ENCODE data around the gene AXL.
"Not testable (repeated sequence)": the region's sequence is repeated elsewhere in the genome, so short reads cannot be mapped to it uniquely, and the experiment has no call there.

The AXL gene

DNA sequence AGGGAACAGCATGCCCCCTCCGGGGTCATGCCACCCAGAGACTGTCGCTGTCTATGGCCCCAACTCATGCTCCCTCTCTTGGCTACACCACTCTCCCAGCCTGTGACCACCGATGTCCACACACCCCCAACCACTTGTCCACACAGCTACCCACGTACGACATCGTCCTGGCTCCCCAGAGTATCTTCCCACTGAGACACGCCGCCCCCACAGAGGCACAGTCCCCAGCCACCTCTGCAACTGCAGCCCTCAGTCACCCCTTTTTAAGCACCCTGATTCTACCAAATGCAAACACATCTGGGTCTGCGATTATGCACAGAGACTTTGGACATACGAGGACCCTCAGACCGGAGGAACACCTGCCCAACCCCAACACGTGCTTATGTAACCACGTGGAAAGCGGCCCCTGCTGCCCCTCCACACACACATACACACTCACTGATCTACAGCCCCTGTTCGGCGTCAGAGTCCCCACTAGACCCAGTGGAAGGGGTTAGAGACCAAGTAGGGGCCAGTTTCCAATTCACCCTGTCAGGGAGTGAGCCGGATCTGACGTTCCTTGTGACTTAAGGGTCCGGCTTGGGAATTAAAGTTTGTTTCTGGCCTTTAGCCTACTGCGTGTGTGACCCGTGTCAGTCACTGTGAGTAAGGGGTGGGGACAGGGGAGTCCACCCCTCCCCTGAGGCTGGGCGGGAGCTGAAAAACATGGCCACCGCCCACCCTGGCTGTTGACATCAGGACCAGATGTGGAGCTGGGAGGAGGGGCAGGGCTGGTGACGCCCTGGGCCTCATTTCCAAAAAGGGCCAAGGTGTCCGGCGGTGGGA is 11.9 kb upstream of the AXL start:
- no peak for DNase-seq

DNA sequence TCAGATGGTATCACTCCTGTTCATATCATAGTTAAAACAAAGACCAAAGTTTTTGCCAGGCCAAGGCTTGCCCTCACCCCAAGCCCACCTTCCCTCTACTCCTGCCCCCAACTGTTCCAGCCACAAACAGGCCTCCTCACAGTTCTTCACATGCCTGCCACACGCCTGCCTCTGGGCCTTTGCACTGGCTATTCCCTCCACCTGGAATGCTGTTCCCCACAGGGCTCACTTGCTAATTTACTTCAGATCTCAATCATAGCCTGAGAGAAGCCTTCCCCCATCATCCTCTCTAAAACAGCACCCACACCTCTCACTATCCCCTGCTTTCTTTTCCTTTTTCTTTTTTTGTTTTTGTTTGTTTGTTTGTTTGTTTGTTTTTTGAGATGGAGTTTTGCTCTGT is 4.9 kb upstream of the AXL start:
- DNase-seq, result no peak

DNA sequence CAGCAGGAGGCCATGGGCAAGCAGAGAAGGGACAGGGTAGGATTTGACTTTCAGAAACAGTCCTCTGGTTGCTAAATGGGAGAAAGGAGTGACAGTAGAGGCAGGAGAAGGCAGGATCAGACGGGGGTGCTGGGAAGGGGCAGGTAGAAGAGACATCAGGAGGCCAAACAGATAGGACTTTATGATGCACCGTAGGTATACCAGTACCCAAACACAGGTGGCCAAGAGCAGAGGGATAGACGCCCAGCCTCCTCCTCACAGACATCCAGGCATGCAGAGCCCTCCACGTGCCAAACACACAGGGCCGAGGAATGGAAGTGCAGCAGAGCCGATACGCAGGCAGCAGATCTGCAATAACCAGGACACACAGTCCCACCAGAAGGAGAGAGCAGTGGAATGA is 1.3 kb upstream of the AXL start:
- DNase-seq, result no peak

DNA sequence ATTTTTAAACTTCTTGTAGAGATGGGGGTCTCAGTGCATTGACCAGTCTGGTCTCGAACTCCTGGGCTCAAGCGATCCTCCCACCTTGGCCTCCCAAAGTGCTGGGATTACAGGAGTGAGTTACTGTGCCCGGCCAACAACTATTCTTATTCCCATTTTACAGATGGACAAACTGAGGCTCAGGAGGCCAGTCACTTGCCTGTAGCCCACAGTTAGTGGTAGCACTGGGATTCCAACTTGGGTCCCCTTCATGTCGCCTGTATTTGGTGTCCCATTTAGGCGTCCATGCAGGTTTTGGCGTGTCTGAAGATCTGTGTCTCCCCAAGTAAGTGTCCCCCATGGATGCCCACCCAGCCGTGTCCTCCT is 791 bp upstream of the AXL start:
- DNase-seq, result no peak

DNA sequence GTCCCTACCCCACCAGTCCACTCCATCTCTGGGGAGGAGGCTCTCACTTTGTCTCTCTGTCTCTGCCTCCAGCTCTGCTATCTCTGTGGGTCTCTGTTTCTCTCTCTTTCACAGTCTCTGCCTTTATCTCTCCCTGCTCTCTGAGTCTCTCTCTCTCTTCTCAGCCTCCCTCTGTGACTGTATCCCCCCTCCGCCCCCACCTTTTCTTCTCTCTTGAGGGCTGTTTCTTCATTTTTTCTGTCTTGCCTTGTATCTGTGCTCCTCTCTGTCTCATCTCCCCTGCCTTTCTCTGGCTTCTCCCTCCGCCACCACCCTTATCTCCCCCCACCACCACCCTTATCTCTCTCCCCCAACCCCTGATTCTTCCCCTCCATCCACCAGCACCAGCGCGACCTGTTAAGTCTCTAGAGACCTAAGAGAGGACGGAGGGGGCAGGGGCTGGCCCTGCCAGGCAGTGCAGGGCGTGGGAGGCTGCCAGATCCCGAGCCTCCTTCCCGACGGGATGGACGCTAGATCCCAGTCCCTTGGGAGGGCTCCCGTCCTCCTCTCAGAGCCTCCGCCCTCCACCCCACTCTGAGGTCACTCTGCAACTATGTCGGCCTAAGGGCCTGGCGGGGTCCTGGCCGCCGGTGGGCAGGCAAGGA is 1.0 kb downstream of the AXL start:
- no peak for DNase-seq

DNA sequence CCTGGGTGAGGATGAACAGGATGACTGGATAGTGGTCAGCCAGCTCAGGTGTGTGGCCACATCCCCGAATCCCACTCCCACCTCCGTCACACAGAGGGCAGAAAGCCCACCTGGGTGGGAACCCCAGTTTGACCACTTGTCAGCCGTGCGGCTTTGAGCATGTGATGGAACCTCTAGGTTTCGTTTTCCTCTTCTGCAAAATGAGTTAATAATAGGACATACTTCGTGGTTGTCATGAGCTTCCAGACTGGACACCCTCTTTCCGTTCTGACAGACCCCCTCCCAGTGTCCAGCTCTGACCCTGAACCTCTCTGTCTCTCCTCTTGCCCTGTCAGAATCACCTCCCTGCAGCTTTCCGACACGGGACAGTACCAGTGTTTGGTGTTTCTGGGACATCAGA is 1.8 kb downstream of the AXL start:
- DNase-seq, result no peak

DNA sequence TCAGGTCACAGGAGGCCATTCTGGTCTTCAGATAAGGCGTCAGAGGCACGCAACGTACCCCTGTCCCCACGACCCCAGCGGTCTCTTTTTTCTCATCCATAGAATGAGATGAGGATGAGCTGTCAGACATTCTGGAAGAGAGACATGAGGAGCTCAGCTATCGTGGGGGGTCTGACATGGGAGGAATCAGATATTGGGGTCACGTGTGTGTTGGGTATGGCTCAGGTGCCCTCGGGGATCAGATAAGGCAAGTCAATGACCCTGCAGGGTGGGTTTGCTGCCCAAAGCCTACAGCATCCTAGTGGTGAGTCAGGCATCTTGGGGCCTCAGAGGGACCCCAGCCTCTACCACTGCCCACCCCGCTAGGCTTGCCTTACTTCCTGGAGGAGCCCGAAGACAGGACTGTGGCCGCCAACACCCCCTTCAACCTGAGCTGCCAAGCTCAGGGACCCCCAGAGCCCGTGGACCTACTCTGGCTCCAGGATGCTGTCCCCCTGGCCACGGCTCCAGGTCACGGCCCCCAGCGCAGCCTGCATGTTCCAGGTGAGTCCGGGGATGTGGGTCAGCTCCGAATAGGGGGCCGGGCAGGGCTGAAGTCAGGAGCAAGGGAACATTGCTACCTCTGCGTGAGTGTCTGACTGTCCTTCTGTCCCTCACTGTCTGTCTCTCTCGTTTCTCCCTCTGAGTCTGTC is 2.6 kb downstream of the AXL start:
- no peak for DNase-seq

DNA sequence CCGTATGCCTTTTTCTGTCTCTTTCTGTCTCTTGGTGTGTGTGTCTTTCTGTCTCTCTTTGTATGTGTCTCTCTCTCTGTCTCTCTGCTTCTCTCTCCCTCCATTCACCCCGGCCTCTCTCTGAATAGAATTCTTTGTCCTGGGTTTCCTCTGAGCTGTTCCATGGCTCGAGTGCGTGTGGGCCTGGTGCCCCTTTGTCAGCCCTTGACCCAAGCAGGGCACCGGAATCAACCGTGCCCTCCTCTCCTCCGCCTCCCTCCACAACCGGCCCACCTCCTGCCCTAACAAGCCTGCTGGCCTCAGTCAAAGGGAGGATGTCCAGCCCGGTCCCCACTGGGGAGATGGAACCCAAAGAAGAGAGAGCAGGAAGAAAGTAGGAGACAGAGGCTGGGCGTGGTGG is 3.2 kb downstream of the AXL start:
- DNase-seq, result no peak

DNA sequence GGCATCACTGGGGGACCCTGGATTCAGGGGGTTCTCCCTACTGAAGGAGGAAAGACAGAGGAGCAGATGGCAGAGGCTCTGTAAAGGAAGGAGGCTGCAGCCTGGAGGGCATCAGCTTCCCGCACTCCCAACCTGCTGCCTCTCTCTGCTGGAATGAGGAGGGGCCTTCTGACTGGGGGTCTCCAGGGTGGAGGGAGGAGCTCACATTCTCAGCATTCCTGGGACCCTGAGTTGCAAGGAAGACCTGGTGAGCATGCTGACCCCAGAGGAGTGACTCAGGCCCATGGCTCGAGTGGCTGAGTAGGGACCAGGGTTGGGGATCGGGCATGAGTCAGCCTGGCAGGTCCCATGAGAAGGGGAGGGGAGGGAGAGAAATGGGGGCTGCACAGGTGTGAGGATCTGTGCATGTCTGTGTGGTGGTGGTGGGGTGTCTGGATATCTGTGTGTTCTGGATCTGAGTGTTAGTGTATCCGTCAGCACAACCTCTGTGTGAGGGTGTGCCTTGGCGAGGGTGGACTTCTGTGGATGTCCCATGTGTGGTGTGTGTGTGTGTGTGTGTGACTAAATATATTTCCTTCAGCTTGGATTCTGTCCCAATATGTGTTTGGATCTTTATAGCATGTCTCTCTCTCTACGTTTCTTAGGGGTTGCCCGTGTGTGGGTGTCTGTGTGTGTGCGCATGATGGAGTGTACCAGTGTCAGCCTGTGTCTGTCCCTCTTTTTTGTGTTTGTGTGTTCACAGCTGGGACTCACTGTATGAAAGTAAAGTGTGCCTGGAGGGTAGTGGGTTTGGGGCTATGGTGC is 4.6 kb downstream of the AXL start:
- no peak for DNase-seq

DNA sequence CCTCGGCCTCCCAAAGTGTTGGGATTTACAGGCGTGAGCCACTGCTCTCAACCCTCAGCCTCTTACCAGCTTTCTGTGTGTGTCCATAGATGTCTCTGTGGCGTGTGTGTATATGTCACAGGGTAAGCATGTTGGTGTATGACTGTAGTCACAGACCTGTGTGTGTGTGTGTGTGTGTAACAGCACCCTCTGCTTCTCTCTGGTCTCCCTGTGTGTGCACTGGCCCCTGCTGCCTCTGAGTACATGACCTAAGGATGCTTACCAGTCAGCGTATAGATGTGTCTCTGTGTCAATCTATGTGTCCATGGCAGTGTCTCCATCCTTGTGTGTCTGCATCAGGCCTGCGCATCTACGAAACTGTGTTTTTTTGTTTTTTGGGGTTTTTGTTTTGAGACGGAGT is 5.6 kb downstream of the AXL start:
- DNase-seq, result no peak

DNA sequence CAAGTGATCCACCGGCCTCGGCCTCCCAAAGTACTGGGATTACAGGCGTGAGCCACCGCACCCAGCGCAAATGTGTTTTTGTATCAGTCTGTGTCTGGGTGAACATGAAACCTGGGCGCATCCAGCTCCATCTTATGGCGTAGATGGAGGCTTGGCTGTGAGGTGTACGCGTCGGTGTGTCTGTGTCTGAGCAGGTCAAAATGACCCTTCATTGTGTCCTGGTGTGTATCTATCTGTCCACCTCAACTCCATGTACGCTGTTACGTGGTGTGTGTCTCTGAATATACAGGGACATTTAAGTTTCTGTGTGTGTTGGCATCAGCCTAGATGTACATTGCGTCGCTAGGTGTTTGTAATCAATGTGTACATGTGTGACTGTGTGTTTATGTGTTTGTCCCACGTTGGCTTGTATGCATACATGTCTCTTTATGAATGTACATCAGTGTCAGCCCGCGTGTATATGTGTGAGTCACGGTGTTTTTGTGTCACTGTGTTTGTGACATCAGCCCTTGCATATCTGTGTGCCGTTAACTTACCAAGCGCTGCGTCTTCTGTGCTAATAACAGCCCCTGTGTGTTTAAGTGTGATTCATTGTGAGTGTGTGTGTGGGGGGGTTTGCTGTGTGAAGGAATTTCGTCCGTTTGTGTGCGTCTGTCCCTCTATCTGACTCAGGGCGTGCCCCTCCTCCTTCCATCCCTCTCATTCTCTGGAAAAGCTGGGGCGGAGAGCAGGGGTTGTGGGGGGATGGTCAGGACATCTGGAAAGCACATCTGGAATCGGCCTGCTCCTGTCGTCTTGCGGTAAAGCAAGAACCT is 6.4 kb downstream of the AXL start:
- DNase-seq, result no peak

DNA sequence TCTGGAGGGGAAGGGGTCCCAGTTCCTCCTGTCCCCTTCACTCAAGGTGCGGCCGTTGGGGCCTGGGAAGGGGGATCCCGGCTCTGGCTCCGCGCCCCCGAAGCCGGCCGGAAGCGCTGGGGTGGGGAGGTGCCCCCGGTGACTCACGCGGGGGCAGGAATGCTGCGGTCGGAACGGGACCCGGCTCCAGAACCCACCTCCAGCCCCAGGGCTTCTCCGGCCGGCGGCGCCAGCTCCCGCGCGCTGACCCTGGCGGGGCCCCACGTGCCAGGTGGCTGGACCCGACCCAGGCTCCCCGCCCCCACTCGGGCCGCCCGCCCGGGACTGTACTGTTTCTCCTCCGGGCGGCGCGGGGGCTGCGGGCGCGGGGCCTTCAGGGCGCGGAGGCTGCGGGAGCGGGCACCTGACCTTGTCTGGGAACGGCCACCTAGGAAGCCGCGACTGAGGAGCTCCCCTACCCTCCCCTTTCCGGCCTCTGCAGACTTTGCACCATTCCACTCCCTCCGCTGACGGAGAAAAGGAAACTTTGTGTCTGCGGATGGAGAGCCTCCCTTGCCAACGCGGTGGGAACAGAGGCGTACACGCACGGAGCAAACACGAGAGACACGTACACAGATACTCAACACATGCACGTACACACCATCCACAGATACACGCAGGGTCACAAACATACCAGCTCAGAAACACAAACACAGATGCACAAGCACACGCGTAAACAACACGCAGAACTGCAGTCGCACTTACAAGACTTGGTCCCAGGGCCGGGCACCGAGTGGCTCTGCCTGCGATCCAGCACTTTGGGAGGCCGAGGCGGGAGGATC is 7.2 kb downstream of the AXL start:
- peak; percentile 38 for DNase-seq

DNA sequence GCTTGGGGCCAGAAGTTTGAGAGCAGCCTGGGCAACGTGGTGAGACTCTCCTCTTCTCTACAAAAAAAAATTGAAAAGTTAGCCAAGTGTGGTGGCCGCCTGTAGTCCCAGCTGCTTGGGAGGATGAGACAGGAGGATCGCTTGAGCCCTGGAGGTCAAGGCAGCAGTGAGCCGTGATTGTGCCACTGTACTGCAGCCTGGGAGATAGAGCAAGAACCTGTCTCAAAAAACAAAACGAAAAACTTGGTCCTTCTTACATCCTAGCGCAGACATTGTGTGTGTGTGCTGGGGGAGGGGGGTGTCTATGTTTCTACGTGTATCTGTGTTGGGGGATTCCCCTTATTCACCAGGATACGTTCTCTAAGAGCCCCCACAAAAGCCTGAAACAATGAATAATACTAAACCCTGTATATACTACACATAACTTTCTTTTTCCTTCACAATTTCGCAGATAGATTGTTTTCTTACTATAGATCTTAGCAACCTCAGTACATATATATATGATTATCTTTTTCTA is 7.9 kb downstream of the AXL start:
- no peak for DNase-seq

DNA sequence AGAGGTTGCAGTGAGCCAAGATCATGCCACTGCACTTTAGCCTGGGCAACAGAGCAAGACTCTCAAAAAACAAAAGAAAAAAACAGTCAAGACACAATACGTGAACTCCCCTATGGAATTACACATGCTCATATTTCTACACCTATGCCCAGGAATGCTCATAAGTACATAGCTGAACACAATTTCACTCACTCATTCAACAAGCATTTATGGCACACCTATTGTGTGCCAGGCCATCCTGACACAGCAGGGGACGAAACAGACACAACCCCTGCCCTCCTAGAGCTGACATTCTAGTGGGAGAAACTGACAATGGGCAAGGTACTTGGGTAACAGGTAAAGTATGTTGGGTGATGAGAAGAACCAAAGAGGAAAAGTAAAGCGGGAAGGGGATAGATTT is 9.5 kb downstream of the AXL start:
- no peak for DNase-seq

DNA sequence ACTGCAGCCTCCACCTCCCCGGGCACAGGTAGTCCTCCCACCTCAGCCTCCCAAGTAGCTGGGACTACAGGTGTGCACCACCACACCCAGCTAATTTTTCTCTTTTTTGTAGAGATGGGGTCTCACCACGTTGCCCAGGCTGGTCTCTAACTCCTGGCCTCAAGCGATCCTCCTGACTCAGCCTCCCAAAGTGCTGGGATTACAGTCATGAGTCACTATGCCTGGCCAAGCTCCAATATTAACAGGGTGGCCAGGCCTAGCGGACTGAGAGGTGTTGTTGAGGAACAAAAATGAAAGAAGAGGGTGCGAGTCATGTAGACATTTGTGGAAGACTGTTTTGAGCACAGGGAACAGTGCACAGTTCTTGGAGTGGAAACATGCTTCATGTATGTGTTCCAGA is 10.3 kb downstream of the AXL start:
- DNase-seq, result not testable (repeated sequence)

DNA sequence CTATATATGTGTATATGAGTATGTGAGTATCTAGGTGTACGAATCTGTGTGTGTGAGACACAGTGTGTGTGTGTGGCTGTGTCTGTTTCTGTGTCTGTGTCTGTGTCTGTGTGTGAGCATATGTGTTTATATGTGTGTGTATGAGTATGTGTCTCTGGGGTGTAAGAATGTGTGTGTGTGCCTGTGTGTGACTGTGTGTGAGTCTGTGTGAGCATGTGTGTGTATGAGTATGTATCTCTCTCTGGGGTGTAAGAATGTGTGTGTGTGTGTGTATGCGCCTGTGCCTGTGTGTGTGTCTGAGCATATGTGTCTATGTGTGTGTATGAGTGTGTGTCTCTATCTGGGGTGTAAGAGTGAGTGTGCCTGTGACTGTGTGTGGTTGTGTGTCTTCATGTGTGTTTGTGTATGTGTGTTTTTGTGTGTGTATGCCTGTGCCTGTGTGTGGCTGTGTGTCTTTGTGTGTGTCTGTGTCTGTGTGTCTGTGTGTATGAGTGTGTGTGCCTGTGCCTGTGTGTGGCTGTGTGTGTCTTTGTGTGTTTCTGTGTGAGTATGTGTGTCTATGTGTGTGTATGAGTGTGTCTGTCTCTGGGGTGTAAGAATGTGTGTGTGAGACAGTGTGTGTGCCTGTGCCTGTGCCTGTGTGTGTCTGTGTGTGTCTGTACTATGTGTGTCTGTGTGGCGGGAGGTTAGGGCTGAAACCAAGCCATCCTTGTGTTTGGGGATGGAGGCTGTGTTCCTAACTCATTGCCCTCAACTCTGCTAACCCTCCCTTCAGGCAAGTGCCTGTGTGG is 11.2 kb downstream of the AXL start:
- no peak for DNase-seq

DNA sequence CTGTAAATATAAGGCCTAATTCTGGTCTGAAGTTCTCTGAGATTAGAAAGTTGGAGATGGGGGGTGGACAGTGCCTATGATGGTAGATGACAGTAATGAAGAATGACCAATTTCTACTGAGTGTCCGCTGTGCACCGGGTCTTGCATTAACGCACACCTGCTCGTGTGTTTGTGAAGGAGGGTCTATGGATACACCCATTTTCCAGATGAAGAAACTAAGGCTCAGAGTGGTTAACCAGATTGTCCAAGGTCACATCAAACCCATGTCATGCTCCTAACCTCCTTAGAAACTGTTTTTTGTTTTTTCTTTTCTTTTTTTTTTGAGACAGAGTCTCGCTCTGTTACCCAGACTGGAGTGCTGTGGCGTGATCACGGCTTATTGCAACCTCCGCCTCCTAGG is 13.7 kb downstream of the AXL start:
- DNase-seq, result no peak

DNA sequence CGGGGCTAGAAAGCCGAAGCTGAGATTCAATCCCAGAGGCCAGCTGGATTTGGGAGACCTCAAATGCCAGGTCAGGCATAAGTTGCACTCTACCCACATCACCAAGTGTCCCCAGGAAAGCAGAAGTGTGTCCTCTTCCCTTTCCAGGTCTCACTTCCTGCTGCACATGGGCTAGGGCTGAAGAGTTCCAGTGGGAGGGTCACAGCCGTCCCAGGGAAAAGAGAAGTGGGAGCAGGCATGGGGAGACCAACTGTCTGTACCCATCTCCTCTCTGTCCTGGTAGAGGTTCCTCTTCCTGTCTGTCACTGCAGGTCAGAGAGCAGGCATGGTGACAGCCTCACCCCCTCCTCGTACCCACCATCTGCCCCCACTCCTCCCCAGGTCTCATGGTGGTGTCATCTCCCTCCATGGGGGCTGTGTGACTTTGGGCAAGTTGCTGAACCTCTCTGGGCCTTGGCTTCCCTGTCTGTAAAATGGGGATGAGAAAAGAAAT is 14.8 kb downstream of the AXL start:
- DNase-seq, result peak; percentile 30

DNA sequence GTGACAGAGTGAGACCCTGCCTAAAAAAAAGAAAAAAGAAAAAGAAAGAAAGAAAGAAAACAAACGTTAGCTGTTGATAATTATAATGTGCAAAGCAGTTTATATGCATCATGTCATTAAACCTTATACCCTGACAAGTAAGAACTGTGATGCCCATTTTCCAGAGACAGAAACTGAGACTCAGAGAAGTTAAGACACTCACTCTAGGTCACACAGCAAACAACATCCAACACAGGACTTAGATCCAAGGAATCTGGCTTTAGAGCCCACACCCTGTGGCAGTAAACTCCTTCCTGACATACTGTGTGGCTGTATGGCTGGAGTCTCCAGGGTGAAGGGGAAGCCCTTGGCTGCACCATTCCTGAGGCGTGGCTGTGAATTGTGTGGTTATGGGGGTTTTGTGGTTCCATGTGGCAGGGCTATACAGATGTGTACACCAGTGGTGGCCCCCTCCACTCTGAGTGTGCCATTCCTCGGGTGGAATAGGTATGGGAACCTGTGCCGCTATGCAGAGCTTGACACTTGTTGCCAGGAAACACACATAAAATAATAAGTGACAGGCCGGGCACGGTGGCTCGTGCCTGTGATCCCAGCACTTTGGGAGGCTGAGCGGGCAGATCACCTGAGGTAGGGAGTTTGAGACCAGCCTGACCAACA is 15.6 kb downstream of the AXL start:
- DNase-seq, result no peak

DNA sequence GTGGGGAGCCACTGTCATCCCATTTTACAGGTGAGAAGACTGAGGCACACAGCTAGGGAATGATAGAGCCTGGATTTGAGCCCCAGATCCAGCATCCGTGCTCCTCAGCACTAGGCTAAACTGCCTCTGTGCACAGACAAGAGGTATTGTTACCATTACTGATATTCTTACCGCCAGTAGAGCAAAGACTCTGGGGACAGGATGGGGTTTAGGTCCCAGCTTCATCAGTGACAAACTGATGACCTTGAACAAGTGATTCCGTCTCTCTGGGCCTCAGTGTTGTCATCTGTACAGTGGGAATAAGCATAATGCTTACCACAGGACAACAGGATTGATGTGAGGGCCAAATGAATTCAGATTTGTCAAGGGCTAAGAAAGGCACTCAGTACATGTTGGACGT is 16.5 kb downstream of the AXL start:
- no peak for DNase-seq

All from CD4-positive, alpha-beta T cell treated with Interleukin-17A for 1 hour (primary cell).